ENCODE results near the gene VLDLR.

DNA sequence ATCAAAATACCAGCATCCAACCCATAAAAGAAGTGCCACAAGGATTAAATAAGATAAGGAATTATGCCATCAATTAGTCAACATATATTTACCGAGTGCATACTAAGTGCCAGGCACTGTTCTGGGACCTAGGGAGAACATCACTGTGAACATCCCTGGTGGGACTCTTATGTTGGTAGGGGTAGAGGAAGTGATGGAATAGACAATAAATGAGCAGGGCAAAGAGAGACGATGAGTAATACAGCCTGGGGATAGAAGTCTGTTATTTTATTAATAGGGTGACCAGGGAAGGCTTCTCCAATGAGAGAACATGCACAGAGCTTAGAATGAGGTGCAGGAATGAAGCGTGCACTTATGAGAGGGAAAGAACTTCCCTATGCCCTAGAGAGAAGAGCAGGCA lies 47.4 kb upstream of the VLDLR start:
- TF ChIP-seq CTCF (conservative IDR thresholded peaks at IDR 0.05; ENCODE audit: low read length) = no peak
- no peak for TF ChIP-seq EZH2phosphoT487 (IDR thresholded peaks at IDR 0.05; ENCODE audit: borderline replicate concordance, low read depth, low read length)

Data from OCI-LY7 (cell line).